DMS79 (cell line): ENCODE results near the gene DALRD3.

Source experiments
- DNase-seq: peaks from one replicate; lab custom pipeline; 2025; lab: John Stamatoyannopoulos, UW

DALRD3 gene

DNA sequence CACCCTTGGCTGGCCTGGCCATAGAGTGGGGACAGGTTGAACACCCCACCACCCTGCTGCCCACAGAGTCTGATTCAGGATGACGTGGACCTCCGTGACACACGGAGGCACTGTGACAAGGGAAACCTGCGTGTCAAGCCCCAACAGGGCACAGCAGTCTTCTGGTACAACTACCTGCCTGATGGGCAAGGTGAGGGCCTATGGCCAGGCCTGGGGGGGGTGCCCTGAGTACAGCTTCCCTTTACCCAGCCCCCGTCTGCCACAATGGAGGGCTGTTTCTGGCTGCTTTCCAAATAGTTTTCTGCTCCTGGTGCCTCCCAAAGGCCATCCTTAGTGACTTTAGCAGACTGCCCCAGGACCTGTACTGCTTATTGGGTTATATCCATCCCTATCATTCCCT lies 12.4 kb downstream of the DALRD3 start:
- no peak for DNase-seq

GRCh38 chr3:49005303-49005680 lies 13.1 kb downstream of the DALRD3 start:
- peak; percentile 74 for DNase-seq

GRCh38 chr3:49004352-49005302 lies 13.8 kb downstream of the DALRD3 start:
- DNase-seq = no peak

DNA sequence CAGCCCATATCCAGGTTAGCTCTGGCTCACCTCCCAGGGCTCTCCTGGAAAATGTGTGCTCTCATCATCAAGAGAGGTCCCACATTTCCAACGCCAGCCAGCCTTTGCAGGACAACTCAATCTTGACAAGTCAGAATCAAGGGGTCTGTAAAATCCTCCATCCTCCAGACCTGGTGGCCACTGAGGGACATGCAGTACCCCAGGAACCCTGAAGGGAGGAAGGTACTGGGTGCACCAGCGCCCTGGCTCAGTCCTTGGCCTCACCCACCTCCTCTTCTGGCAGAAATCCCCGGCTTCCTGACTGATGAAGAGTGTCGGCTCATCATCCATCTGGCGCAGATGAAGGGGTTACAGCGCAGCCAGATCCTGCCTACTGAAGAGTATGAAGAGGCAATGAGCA lies 17.2 kb downstream of the DALRD3 start:
- no peak for DNase-seq

DNA sequence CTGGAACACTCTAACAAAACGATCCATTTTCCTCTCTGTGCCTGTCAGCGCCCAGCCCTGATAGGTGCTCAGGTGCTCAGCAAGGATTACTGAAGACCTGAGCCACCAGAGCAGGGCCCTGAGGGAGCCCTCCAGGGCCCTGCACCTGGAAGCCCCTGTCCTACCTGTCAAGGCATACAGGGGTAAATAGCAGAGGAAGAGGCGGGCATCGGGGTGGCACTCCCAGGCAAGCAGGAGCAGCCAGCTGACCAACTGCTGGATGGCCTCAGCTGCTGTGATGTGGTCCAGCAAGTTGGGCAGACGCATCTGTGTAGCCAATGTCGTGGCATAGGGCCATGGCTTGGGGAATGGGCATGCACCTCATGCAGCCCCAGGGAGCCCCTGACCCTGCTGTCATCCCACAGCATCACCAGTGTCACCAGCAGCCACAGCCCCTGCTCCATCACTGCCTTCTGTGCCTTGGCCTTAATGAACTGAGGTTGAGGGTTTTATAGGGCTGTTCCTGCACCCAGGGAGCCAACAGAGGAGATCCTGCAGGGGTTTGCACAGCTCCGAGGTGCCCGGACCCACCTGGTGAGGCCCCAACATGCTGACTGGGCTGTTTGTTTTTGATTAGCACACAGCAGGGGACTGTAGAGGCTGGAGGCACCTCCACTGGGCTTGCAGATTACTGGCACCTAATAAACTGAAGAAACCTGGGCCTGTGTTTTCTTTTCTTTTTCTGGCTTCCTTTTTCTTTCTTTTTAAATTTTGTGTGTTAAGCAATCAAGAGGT lies 19.1 kb downstream of the DALRD3 start:
- DNase-seq = no peak

- DNase-seq = peak; percentile 24
Measured at GRCh38 chr3:48997714-48998637, 20.4 kb downstream of the DALRD3 start.

DNA sequence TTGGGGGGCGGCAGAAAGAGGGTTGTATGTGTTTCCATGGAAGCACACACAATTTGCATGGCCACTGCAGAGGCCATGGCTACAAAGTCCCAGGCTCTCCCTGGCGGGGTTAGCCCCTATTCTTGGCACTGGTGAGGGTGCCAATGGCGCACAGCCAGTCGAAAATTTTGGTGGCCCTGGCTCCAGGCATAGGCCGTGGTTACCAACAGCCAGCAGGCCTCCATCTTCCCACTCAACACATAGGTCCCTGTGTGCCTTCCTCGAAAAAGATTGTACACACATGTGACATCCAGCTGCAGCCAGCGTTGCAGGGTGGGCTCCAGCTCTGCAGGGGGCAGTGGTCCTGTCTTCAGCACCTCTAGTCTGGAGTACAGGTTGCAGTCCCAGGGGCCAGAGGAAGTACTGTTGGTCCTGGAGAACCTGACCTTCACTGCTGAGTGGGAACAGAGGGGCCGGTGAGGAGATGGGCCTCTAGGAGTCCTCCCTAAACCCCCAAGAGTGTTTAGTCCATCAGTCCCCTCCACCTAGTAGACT lies 21.2 kb downstream of the DALRD3 start:
- DNase-seq = no peak

- no peak for DNase-seq
Measured at GRCh38 chr3:48996640-48997039, 21.7 kb downstream of the DALRD3 start.

DNA sequence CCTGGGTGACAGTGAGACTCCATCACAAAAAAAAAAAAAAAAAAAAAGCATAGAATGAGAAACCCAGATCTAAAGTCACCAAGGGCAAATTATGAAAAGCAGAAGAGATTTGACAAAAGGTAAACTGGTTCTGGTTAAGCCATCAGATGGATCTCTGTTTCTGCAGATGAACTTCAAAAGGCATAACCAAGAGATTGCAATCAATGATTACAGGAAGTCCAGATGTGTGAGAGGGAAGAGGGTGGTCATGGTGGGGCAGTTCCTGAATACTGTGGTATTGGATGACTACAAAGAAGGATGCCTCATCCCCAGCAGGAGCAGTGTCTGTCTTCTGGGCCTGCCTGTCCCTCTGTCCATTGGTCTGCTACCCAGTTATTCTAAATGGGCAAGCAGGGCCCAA lies 24.5 kb downstream of the DALRD3 start:
- no peak for DNase-seq

- no peak for DNase-seq
Measured at GRCh38 chr3:48991851-48992545, 26.4 kb downstream of the DALRD3 start.

- DNase-seq = peak; percentile 4
Measured at GRCh38 chr3:48990636-48991469, 27.5 kb downstream of the DALRD3 start.

DNA sequence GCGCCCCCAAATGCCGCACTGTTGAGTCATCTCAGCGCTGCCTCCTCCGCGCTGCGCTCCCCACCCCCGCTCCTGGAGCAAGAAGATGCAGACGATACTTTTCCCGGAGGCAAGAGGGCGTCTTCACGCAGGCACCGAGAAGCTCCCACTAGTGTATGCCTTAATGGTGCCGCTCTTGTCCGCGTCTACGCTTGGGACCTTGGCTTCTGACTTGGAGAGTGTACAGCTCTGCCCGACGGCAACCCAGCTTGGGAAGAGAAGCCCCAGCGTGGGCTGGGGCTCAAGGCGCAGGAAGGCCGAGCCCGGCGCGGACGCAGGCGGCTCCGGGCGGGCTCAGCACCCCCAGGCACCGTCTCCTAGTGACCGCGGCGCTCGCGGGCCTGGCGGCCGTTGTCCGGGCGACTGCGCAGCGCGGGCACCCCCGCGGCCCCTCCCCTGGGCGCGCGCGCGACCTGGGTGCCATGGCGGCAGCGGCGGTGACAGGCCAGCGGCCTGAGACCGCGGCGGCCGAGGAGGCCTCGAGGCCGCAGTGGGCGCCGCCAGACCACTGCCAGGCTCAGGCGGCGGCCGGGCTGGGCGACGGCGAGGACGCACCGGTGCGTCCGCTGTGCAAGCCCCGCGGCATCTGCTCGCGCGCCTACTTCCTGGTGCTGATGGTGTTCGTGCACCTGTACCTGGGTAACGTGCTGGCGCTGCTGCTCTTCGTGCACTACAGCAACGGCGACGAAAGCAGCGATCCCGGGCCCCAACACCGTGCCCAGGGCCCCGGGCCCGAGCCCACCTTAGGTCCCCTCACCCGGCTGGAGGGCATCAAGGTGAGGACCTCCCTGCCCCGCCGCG lies 28.4 kb downstream of the DALRD3 start, which contains the start of gene P4HTM:
Gene P4HTM (plus strand): TSS at position 446 of the 840 bp plus-strand sequence. CDS start 16 bp downstream, at position 462.
- DNase-seq = peak; percentile 16

GRCh38 chr3:48989126-48989795 lies 29.1 kb downstream of the DALRD3 start:
- DNase-seq = no peak

DNA sequence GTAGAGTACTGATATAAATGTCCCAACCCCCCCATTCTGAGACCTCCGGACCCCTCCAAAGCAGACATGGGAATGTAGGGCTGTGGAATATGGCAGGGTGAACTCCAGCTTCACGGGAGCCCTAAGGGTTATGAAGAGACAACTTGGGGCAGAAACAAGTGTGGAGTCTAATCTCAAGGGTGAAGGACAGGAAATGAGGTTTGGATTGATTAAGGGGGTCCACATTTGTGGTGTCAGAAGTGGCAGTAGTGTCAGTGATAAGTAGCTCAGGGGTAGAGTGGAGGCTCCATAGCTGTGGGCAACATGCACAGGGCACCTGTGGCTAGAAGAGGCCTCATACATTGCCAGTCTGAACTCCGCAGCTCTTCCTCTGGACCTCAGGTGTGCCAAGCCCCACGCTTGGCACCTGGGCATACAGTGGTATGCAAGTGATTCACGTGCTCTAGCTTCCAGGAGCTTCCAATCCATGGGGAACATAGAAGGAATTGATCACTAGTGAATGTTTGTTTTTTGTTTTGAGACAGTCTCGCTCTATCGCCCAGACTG lies 32.5 kb downstream of the DALRD3 start:
- no peak for DNase-seq

DNA sequence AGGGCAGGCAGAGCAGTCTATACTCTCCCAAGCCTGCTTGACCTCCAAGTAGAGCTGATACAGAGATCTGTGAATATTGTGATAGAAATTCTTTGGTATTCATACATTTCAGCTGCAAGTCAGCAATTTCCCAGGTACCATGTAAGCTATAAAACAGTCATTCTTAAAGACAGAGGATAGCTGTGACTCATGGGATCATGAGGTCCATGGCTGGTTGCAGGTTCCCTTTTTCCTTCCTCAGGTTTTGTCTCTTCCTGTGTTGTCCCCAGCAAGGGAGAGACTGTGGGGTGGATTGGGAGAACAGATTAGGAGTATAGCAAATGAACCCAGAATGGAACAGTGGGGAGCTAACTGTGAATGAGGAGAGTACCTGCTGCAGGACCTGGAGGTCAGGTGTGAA lies 33.7 kb downstream of the DALRD3 start:
- no peak for DNase-seq

- no peak for DNase-seq
Measured at GRCh38 chr3:48983096-48983495, 35.3 kb downstream of the DALRD3 start.

DNA sequence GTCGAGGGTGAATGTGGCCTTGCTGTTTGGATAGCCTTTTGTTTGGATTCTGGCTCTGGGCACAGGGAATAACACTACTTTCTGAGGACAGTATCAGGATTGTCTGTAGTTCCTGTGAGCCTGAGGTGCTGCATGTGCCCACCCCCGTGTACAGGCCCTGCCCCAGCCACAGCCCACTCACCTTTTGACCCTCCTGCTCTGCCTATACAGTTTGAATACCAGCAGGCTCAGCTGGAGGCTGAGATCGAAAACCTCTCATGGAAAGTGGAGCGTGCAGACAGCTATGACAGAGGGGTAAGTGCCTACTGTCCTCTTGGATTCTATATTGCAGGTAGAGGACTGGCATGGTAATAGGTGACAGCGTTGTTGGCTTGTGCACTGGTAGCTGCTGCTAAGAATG lies 35.7 kb downstream of the DALRD3 start:
- no peak for DNase-seq

GRCh38 chr3:48982016-48982415 lies 36.4 kb downstream of the DALRD3 start:
- no peak for DNase-seq
